Neural cell (in vitro differentiated cells): Measurements from ENCODE around the gene SHISA5. TPM values are rescaled to one million over a fixed set of nuclear protein-coding genes. Genes with fewer than 3 reads are reported as not detected.
A peak's percentile ranks its signal among the peaks of the same experiment; 100 is the strongest.

ENCODE experiments used
- H2AFZ ChIP-seq: fragments of 200-600, 300-800 bp; sonication (generic), shearing (Covaris generic); 2 replicates; pipeline ENCODE4 v1.6.0; 2014; ENCODE audit warnings: low read depth, mild to moderate bottlenecking, antibody characterized with exemption, low read length, moderate library complexity
- H3F3A ChIP-seq: fragments of 200-600 bp; shearing (Covaris generic); 2 replicates; pipeline ENCODE4 v1.6.1; 2016; ENCODE audit warnings: mild to moderate bottlenecking, moderate library complexity, mixed read lengths, antibody characterized with exemption, low read length; ENCODE audit not compliant: insufficient read depth, poor library complexity, severe bottlenecking
- H3K27ac ChIP-seq: fragments of 200-600, 300-800 bp; sonication (generic), shearing (Covaris generic); 2 replicates; pipeline ENCODE4 v1.5.1; 2014; ENCODE audit warnings: mild to moderate bottlenecking, low read length, moderate library complexity
- H3K27me3 ChIP-seq: fragments of 300-800, 200-600 bp; sonication (generic), shearing (Covaris generic); 2 replicates; pipeline ENCODE4 v1.6.0; 2014; ENCODE audit warnings: mild to moderate bottlenecking, low read depth, low read length, moderate library complexity; ENCODE audit not compliant: insufficient read depth
- H3K36me3 ChIP-seq: fragments of 300-800, 200-600 bp; sonication (generic), shearing (Covaris generic); 2 replicates; pipeline ENCODE4 v1.5.1; 2014; ENCODE audit warnings: mild to moderate bottlenecking, antibody characterized with exemption, low read length, moderate library complexity; ENCODE audit not compliant: insufficient read depth
- H3K4me2 ChIP-seq: fragments of 300-800, 200-600 bp; sonication (generic), shearing (Covaris generic); 2 replicates; pipeline ENCODE4 v1.6.0; 2014; ENCODE audit warnings: mild to moderate bottlenecking, low read length
- H3K4me3 ChIP-seq: fragments of 300-800, 200-600 bp; sonication (generic), shearing (Covaris generic); 2 replicates; pipeline ENCODE4 v1.5.1; 2014; ENCODE audit warnings: mild to moderate bottlenecking, low read length, moderate library complexity
- H3K79me2 ChIP-seq: fragments of 200-600 bp; shearing (Covaris generic); replicated peaks from 2 replicates; pipeline ENCODE4 v1.6.0; 2014; ENCODE audit warnings: mild to moderate bottlenecking, low read length, moderate library complexity; ENCODE audit not compliant: insufficient read depth
- H3K9ac ChIP-seq: fragments of 300-800, 200-600 bp; sonication (generic), shearing (Covaris generic); 2 replicates; pipeline ENCODE4 v1.6.1; 2016; ENCODE audit warnings: mild to moderate bottlenecking, low read length, mixed read lengths
- H3K9me2 ChIP-seq: fragments of 200-600 bp; shearing (Covaris generic); 2 replicates; pipeline ENCODE4 v1.6.1; 2016; ENCODE audit warnings: mild to moderate bottlenecking, low read length, mixed read lengths; ENCODE audit not compliant: insufficient read depth
- H3K9me3 ChIP-seq: fragments of 200-600, 300-800 bp; sonication (generic), shearing (Covaris generic); 2 replicates; pipeline ENCODE4 v1.6.1; 2016; ENCODE audit warnings: mild to moderate bottlenecking, mixed run types, low read length, moderate library complexity, mixed read lengths
- H4K20me1 ChIP-seq: fragments of 200-600 bp; shearing (Covaris generic); 2 replicates; pipeline ENCODE4 v1.6.1; 2016; ENCODE audit warnings: mild to moderate bottlenecking, mixed run types; ENCODE audit not compliant: insufficient read depth
- CTCF ChIP-seq: fragments of 450-650 bp; IDR thresholded peaks from 2 replicates; pipeline ENCODE4 v1.5.1; 2014; ENCODE audit warnings: antibody characterized with exemption, mild to moderate bottlenecking, moderate library complexity; ENCODE audit not compliant: poor library complexity, severe bottlenecking
- EP300 ChIP-seq: fragments of 450-650 bp; conservative IDR thresholded peaks from 2 replicates; pipeline ENCODE4 v1.6.1; 2014; ENCODE audit warnings: antibody characterized with exemption, mild to moderate bottlenecking, moderate library complexity; ENCODE audit not compliant: poor library complexity, severe bottlenecking
- EZH2 ChIP-seq: fragments of 200-600, 300-800 bp; shearing (Covaris generic), sonication (generic); IDR thresholded peaks from 2 replicates; pipeline ENCODE4 v1.6.1; 2014; ENCODE audit warnings: antibody characterized with exemption, low read length, borderline replicate concordance, mild to moderate bottlenecking; ENCODE audit not compliant: insufficient read depth, poor library complexity, severe bottlenecking
- MXI1 ChIP-seq: fragments of 450-650 bp; conservative IDR thresholded peaks from 2 replicates; pipeline ENCODE4 v1.6.1; 2014; ENCODE audit warnings: antibody characterized with exemption, mild to moderate bottlenecking; ENCODE audit not compliant: poor library complexity, severe bottlenecking
- POLR2AphosphoS5 ChIP-seq: IDR thresholded peaks from 2 replicates; pipeline ENCODE4 v1.6.1; 2012
- RAD21 ChIP-seq: fragments of 450-650 bp; conservative IDR thresholded peaks from 2 replicates; pipeline ENCODE4 v1.6.1; 2014; ENCODE audit warnings: antibody characterized with exemption, mild to moderate bottlenecking, moderate library complexity
- REST ChIP-seq: IDR thresholded peaks from 2 replicates; pipeline ENCODE4 v1.6.1; 2012; ENCODE audit warnings: borderline replicate concordance
- SMC3 ChIP-seq: fragments of 450-650 bp; conservative IDR thresholded peaks from 2 replicates; pipeline ENCODE4 v1.6.1; 2014; ENCODE audit warnings: antibody characterized with exemption, mild to moderate bottlenecking, moderate library complexity; ENCODE audit not compliant: poor library complexity
- TAF1 ChIP-seq: IDR thresholded peaks from 2 replicates; pipeline ENCODE4 v1.6.1; 2012; ENCODE audit warnings: low read depth
- polyA minus RNA-seq: library from RNA; depleted of rRNA, polyadenylated mRNA; stranded (reverse); fragments of >200 nt; gene quantifications from 2 replicates; pipeline ENCODE4 v1.2.3, GENCODE V29; 2014
- polyA plus RNA-seq: library from polyadenylated mRNA; depleted of rRNA; stranded (reverse); fragments of >200 nt; gene quantifications from 2 replicates; pipeline ENCODE4 v1.2.3, GENCODE V29; 2014

SHISA5 gene
- 121 and 142 TPM in 2 replicates for polyA plus RNA-seq
- 83.9 and 85.0 TPM in 2 replicates for polyA minus RNA-seq

GRCh38 chr3:48504051-48504946 is at the start of gene SHISA5:
Gene SHISA5 (minus strand): TSS chr3:48504174. CDS start chr3:48504094, 80 bp downstream.
- Histone ChIP-seq H3K9me3 (no peaks in the 10 kb centered on the region), H3K27ac (no peak within 1 kb of the TSS), H4K20me1 (no peaks in the 10 kb centered on the region), H3F3A (no peaks in the 10 kb centered on the region), H3K4me2 (no peak within 1 kb of the TSS), H3K27me3 (peaks cover 5% of the 10 kb centered on the region), H3K79me2 (no peaks in the 10 kb centered on the region), H3K9ac (peak within 1 kb of the TSS; percentile 62), H3K9me2 (no peaks in the 10 kb centered on the region), H2AFZ (peak within 1 kb of the TSS; percentile 21), H3K4me3 (peak within 1 kb of the TSS; percentile 68), H3K36me3 (no peaks in the 10 kb centered on the region)
- no peak for TF ChIP-seq EP300
- TF ChIP-seq EZH2, result no peak
- no peak for TF ChIP-seq MXI1
- no peak for TF ChIP-seq RAD21
- TF ChIP-seq POLR2AphosphoS5, result no peak
- no peak for TF ChIP-seq REST
- no peak for TF ChIP-seq SMC3
- no peak for TF ChIP-seq CTCF

GRCh38 chr3:48553361-48553760 is 49.4 kb upstream of the SHISA5 start:
- H2AFZ ChIP-seq, result no peak overlapping the region
- H3K4me3 ChIP-seq, result no peak overlapping the region
- H3F3A ChIP-seq, result no peaks in the 10 kb centered on the region
- no peaks in the 10 kb centered on the region for H3K36me3 ChIP-seq
- no peak overlapping the region for H3K4me2 ChIP-seq
- no peak for TF ChIP-seq RAD21
- TF ChIP-seq REST, result no peak
- TF ChIP-seq TAF1, result no peak
- no peak overlapping the region for H3K9ac ChIP-seq
- H3K79me2 ChIP-seq, result no peaks in the 10 kb centered on the region
- H4K20me1 ChIP-seq, result no peaks in the 10 kb centered on the region
- no peaks in the 10 kb centered on the region for H3K27me3 ChIP-seq
- no peaks in the 10 kb centered on the region for H3K9me2 ChIP-seq
- H3K9me3 ChIP-seq, result no peaks in the 10 kb centered on the region
- H3K27ac ChIP-seq, result no peak overlapping the region
